Measurements from ENCODE around the gene CST8. TPM values are rescaled to one million over a fixed set of nuclear protein-coding genes. Genes with fewer than 3 reads are reported as not detected.

The CST8 gene
- total RNA-seq, 1 donor: not detected

- no peak for DNase-seq (ENCODE audit: insufficient read length, low spot score, missing footprints)
- H3K27me3 ChIP-seq (ENCODE audit: insufficient read depth, low read length): no peaks in the 10 kb centered on the region
These were observed 35.9 kb downstream of the CST8 start for GRCh38 chr20:23526850-23527249.

GRCh38 chr20:23528867-23529431 is 38.0 kb downstream of the CST8 start:
- Histone ChIP-seq H3K4me1 (ENCODE audit: insufficient read depth, low read length) (no peaks in the 10 kb centered on the region), H4K20me1 (ENCODE audit: insufficient read depth, low read length) (no peaks in the 10 kb centered on the region), H3K27me3 (ENCODE audit: insufficient read depth, low read length) (no peaks in the 10 kb centered on the region), H3K27ac (ENCODE audit: low read depth, low read length) (no peak overlapping the region), H3K79me2 (ENCODE audit: insufficient read depth, low read length) (no peaks in the 10 kb centered on the region), H3K36me3 (ENCODE audit: insufficient read depth, low read length) (no peaks in the 10 kb centered on the region), H2AFZ (ENCODE audit: low read length) (no peak overlapping the region), H3K4me2 (ENCODE audit: insufficient read depth, low read length) (no peak overlapping the region), H3K9me3 (ENCODE audit: low read depth, low read length) (no peaks in the 10 kb centered on the region), H3K4me3 (ENCODE audit: insufficient read depth, low read length) (no peak overlapping the region)
- no peak for DNase-seq (ENCODE audit: insufficient read length, low spot score, missing footprints)
- TF ChIP-seq CTCF (IDR thresholded peaks at IDR 0.05; ENCODE audit: extremely low read depth, low read depth, low read length): no peak

More at GRCh38 chr20:23526850-23527249, 35.9 kb downstream of the CST8 start:
- Histone ChIP-seq H2AFZ (ENCODE audit: low read length) (no peak overlapping the region), H4K20me1 (ENCODE audit: insufficient read depth, low read length) (no peaks in the 10 kb centered on the region), H3K36me3 (ENCODE audit: insufficient read depth, low read length) (no peaks in the 10 kb centered on the region), H3K27ac (ENCODE audit: low read depth, low read length) (no peak overlapping the region), H3K9me3 (ENCODE audit: low read depth, low read length) (no peaks in the 10 kb centered on the region), H3K79me2 (ENCODE audit: insufficient read depth, low read length) (no peaks in the 10 kb centered on the region), H3K4me2 (ENCODE audit: insufficient read depth, low read length) (no peak overlapping the region), H3K4me1 (ENCODE audit: insufficient read depth, low read length) (no peaks in the 10 kb centered on the region), H3K4me3 (ENCODE audit: insufficient read depth, low read length) (no peak overlapping the region)
- TF ChIP-seq CTCF (IDR thresholded peaks at IDR 0.05; ENCODE audit: extremely low read depth, low read depth, low read length): no peak

- Histone ChIP-seq H3K4me3 (ENCODE audit: insufficient read depth, low read length) (no peak overlapping the region), H2AFZ (ENCODE audit: low read length) (no peak overlapping the region), H3K36me3 (ENCODE audit: insufficient read depth, low read length) (no peaks in the 10 kb centered on the region), H3K79me2 (ENCODE audit: insufficient read depth, low read length) (no peaks in the 10 kb centered on the region), H4K20me1 (ENCODE audit: insufficient read depth, low read length) (no peaks in the 10 kb centered on the region), H3K27ac (ENCODE audit: low read depth, low read length) (no peak overlapping the region), H3K4me1 (ENCODE audit: insufficient read depth, low read length) (no peaks in the 10 kb centered on the region), H3K4me2 (ENCODE audit: insufficient read depth, low read length) (no peak overlapping the region), H3K9me3 (ENCODE audit: low read depth, low read length) (no peaks in the 10 kb centered on the region), H3K27me3 (ENCODE audit: insufficient read depth, low read length) (no peaks in the 10 kb centered on the region)
- TF ChIP-seq CTCF (IDR thresholded peaks at IDR 0.05; ENCODE audit: extremely low read depth, low read depth, low read length): no peak
- DNase-seq (ENCODE audit: insufficient read length, low spot score, missing footprints): no peak
These were observed 40.1 kb downstream of the CST8 start for GRCh38 chr20:23530937-23531567.

- no peak for DNase-seq (ENCODE audit: insufficient read length, low spot score, missing footprints)
- Histone ChIP-seq H3K27me3 (ENCODE audit: insufficient read depth, low read length) (no peaks in the 10 kb centered on the region), H3K36me3 (ENCODE audit: insufficient read depth, low read length) (no peaks in the 10 kb centered on the region), H3K4me1 (ENCODE audit: insufficient read depth, low read length) (no peaks in the 10 kb centered on the region), H4K20me1 (ENCODE audit: insufficient read depth, low read length) (no peaks in the 10 kb centered on the region), H3K4me2 (ENCODE audit: insufficient read depth, low read length) (no peak overlapping the region), H3K27ac (ENCODE audit: low read depth, low read length) (no peak overlapping the region), H3K4me3 (ENCODE audit: insufficient read depth, low read length) (no peak overlapping the region), H2AFZ (ENCODE audit: low read length) (no peak overlapping the region), H3K9me3 (ENCODE audit: low read depth, low read length) (no peaks in the 10 kb centered on the region), H3K79me2 (ENCODE audit: insufficient read depth, low read length) (no peaks in the 10 kb centered on the region)
- no peak for TF ChIP-seq CTCF (IDR thresholded peaks at IDR 0.05; ENCODE audit: extremely low read depth, low read depth, low read length)
These were observed 41.6 kb downstream of the CST8 start for GRCh38 chr20:23532533-23532932.
